GM19025 (cell line): ENCODE measurements around the gene BLCAP.

Experiments
- ATAC-seq: cut with Tn5 transposase; IDR thresholded peaks from one replicate; pipeline ENCODE4 v1.9.1; 2021; ENCODE audit warnings: mild to moderate bottlenecking, low read depth, moderate library complexity; ENCODE audit not compliant: unreplicated experiment

BLCAP gene

DNA sequence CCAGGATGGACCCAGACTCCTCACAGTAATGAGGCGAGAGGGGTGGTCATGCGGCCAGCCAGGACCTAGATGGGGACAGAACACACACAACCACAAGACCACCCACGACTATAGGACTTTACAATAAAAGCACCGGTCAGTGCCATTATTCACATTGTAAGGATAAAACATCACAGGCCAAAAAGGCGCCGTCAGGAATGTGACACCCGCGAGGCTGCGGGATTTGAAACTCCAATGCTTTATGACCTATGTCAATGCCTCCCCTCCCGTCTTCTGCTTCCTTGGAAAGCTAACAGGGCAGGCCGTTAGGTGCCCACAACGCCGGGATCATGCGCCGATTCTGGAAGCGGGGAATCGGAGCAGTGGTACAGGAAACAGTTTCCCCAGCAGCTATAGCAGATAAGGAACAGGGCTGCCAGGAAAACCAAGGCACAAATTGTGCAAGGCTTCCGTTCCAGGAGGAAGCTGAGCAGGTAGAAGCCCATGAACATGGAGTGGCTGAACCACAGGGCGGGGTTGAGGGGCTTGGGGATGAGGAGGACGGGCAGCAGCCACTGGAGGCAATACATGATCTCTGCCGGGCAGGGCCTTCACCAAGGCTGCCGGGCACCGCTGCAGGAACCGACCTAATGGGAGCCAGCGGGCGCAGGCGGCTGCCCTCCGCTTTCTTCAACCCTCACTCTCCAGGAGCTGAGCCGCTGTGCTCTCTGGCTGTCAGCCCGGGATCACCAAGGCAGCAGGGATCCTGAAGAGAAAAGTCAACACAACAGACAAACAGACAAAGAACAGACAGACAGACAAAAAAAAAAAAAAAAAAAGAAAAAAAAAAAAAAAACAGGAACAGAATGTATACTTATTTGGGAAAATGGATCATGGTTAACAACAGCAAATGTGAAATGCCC is 8.8 kb downstream of the BLCAP start:
- no peak for ATAC-seq

DNA sequence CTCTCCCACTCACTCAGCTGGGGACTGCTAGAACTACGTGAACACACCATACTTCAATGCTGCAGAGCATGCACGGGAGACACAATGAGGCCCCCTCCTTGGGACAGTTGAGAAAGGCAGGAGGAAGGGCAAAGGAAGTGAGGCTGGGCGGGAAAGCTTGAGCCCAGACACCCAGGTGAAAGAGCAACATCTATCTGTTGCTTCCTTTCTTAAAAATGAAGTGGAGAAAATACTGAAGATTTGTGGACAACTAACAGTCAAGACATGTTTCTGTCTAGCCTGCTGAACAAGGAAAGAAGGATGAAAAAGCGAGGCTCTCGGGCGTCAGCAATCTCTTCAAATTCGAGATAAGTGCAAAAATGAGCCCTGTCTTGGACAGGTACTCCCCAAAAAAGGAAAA is 9.6 kb downstream of the BLCAP start:
- no peak for ATAC-seq

DNA sequence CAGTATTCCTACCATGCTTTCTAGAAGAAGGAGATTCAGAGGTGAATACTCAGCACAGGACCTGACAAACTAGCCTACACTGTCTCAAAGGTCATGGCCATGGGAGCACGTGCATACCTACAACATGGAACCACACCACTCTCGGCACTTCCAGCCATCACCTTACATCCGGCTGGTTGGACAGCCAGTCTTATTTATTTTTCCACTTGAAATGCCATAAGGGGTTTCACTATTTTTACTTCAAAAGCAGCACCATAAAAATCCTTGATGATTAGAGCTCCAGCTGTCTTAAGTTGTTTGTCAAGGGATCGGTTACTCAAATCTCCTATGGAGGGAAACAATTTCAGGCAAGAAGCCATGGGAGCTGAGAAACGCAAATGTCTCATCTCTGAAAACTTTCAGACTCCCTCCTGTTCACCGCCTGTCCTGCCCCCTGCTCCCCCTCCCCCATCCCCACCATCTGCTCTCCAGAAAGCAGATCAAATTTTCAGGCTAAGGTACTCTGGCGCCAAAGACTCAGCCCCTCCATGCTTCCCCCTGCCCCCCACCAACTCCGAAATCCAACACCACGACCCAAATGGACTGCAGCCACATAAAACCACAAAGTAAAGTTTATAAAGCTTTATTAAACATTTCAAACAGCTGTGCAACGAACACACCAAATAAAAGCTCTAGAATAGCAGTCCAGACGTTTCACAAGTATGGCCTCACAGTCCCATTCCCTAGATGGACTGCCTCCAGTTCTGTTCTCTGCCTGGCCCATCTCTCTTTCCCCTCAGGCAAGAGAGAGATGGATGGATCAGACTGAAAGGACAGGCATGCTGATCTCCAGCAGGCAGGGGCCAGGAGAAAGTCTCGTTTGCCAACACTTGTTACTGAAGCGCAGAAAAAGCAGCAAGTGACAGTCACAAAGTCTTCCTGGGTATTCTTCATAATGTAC is 10.6 kb downstream of the BLCAP start:
- no peak for ATAC-seq

DNA sequence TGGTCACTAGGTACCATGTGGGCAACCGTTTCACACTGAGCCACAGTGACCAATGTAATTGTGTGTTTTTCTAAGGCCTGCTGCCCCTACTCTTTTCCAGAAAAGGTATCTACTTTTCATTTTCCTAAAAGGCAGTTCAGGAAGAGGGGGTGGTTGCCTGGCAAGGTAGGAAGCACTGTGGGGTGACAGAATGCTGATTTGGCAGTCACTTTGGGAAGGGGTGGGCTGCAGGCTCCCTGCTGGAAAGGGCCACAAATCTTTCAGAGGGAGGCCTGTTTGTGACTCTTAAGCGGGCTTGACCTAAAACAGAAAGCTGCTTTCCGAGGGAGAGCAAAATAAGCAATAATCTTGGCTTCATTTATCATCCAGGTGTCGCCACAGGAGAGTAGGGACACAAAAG is 11.8 kb downstream of the BLCAP start:
- no peak for ATAC-seq

DNA sequence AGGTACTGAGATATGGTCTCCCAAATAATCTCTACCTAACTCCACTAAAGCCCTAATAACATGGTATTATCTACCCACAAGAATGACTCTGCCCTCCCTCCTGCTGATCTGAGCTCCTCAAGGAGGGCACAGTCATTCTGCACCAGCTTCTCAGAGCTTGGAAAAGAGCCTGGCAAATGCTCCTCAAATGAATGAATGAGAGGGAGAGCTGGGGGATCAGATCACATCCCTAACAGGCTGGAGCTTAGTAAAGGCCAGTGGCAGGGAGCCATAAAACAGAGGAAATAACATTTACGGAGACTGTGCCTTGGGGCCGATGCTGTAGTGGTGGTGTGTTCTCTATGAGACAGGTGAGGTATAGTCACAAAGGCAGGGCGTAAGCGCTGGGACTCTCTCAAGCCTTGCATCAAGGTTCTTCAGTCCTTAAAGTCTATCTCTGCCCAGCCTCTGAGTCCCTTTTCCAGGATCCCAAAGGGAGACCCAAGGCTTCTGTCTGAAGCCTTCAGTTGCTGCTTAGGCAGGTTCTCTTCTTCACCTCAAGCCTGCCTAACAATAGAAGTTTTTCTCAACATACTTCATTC is 13.8 kb downstream of the BLCAP start:
- ATAC-seq: no peak

DNA sequence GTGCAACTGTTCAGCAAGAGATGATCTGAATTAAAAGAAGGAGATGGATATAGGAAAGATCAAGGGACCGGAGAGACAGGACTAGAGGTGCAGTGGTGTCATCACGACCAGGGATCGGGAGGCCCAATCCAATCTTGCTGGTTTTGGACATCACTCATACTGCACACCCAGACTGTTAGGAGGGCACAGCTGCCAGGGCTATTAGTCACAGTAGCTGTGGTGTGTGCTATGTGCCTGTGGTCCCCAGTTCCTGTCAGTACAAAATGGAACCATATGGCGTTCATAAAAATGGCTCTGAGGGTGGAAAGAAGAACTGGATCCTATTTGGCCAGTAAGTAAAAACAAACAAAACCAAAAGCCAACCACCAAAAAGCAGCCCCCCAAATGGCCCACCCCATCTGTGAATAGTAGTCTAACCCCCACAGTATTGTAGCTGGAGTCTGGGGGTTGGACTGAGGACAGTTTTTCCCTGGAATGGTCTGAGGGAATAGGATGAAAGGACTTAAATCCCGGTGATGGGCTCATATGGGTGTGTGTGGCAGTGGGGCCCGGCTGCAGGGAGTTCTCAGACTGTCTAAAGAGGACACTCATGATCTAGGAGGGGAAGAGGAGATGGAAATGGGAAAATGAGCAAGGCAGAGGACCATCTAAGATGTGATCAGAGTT is 15.9 kb downstream of the BLCAP start:
- ATAC-seq: no peak

DNA sequence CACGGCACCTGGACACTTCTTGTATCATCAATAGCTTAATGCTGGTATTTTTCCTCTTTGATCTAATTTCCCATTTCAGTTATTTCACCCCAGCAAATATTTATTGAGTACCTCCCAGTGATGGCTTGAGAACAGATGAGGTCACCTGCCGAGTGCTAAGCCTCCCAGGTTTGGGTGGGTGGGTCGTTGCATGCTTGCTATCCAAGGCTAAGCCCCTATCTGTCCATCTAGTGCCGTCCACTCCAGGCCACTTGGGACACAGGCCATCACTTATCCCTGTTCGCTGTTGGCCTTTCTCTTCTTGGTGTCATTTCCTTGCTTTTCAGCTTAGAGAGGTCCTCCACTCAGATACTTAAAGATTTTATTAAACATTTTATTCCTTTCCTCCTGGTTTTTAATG is 17.4 kb downstream of the BLCAP start:
- no peak for ATAC-seq

DNA sequence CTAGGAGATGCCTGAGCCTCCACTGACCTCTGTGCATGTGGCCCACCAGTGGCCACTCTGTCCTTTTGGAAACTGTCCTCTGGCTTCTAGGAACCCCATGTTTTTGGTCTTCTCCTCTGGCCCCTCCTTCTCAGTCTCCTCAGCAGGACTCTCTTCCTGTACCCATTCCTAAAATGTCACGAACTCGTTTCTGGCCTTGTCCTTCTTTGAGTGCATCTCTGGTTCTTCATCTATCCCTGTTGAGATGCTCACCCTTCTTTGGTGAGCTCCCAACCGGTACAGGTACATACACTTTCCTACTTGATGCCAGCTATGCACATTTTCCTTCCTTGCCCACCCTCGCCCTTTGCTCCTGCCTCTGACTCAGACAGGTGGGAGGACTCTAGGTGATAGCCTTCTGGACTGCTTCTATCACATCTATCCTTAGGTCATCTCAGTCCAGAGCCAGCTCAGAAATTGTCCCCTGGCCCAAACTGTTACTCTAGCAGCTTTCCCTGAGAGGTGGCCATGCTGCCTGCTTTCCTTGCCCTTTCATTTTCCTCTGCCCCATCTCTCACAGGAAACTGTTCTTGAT is 21.4 kb downstream of the BLCAP start:
- ATAC-seq: no peak

DNA sequence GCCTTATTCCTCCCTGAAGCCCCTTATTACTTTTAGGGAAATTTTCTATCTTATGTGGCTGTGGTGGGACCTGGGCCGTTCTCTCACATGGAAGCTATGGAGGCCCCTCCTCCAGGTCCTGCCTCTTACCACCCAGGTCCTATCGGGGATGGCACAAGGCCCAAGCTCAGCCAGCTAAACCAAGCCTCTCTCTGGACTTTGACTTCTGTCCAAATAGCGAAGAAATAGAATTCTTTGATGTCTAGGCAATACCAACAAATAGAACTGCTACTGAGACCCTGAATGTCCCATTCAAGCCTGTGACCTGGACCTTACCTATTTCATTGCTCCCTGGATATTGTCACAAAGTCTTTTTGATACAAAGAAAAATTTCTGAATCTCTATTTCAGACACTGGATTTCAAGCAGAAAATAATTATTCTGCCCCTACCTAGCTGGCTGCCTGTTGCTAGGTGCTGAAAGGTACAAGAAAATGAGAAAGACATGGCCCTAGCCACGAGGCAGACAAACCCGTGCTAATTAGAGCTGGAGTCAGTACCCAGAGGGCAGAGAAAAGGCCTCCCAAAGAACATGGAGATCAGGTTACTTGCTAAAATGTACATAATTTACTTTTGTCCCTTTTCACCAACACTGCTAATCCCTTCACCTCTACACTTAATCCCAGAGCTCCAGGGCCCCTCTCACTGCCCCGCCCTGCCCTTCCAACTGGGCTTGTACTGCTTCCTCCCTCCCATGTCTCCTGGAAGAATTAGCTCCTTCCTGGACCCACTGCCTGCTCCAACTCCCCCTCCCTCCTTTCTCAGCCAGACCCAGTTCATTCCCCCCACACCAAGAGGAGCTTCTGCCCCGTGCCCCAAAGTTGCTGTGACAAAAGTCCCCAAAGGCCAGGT is 22.2 kb downstream of the BLCAP start:
- no peak for ATAC-seq

DNA sequence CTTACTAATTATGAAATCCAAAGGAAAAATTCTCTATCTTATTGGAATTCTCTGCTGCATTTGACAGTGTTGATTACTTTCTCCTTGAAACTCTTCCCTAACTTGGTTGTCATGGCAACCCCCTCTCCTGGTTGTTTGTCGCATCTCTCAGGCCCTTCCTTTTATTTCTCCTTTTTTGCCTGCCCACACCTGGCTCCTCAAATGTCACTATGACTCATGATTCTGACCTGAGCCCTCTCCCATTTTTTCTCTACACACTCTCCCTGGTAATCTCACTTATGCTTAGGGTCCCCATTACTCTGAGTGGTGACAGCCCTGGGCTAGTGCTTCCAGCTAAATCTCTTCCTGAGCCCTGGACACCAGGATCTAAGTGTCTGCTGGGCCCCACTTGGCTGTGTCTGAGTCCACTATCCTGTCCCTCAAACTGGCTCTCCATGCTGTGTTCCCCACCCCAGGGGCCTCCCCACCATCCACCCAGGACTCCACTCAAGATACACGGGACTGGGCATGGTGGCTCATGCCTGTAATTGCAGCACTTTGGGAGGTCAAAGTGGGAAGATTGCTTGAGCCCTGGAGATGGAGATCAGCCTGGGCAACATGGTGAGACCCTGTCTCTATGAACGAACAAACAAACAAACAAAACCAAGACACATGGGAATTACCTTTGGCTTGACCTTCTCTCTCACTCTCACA is 23.1 kb downstream of the BLCAP start:
- ATAC-seq: no peak

DNA sequence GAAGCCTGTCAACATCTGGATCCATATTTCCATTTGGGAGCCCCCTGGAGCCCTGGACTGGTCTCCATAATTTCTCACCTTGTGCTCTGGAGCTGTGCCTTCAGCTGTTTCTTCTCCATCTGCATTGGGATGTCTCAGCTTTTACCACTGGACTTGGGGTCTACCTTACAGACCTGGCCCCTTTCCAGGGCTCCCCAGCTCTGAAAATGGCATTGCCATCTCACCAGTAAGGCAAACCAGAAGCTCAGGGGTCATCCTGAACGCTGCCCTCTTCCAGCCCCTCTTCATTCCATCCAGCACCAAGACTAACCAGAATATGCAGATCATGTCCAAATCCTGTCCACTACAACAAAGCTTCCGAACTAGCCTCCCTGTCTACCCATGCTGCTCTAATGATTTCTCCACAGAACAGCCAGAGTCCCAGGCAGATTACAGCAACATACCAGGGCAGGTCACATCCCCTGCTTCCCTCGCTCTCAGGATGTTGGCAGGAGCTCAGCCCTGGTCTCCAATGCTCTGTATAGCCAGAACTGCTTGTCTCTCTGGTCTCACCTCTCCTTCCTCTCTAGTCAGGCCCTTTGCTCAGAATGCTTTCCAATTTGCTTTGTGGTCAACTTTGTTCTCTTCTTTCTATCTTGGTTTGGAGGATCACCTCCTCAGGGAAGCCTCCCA is 24.3 kb downstream of the BLCAP start:
- ATAC-seq: no peak

DNA sequence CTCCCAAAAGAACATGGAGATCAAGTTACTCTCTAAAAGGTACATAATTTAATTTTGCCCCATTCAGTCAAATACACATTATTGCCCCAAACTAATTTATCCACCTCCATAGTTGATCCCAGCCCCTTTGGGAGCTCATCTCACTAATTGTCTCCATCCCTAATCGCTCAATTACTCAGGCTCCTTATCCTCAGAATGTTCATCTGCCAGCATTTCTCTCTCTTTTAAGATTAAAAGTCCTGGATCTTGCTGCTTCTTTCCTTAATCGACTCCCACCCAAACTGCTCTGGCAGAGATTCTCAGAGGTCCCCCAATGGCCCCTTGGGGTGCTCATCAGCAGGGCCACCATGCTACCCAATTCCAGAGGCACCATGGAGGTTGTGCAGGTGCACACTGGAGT is 25.0 kb downstream of the BLCAP start:
- no peak for ATAC-seq

DNA sequence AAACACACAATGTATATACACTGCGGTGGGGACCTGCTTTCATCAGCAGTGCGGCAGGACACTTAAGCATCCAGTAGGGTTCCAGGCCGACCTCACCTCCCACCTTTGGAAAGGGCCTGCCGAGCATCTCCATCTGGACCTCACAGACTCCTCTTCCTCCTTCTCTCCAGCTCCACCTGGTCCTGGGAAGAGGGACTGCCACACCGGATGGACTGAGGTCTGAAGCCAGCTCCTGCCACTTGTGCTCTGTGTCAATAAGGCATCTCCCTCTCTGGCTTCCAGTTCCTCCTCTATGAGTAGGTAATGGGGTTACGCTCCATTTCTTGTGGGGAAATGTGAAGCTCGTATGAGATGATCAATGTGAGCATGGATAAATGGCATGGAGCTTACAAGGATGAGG is 25.7 kb downstream of the BLCAP start:
- no peak for ATAC-seq

DNA sequence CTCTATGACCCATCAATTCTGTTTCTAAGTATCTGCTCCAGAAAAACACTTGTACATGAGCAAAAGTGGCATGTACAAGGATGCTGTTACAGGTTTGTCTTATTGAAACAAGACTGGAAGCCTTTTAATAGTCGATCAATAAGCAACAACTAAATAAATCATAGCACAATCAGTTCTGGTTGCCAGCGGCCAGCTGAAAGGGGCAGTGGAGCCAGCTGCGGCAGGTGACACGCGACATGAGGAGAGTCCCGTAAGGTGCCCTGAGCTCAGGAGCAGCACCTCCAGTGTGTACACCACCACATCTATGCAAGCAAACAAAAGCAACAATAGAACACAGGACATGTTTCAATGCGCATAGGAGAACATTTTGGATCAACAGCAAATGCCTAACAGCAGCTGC is 27.4 kb downstream of the BLCAP start:
- no peak for ATAC-seq

DNA sequence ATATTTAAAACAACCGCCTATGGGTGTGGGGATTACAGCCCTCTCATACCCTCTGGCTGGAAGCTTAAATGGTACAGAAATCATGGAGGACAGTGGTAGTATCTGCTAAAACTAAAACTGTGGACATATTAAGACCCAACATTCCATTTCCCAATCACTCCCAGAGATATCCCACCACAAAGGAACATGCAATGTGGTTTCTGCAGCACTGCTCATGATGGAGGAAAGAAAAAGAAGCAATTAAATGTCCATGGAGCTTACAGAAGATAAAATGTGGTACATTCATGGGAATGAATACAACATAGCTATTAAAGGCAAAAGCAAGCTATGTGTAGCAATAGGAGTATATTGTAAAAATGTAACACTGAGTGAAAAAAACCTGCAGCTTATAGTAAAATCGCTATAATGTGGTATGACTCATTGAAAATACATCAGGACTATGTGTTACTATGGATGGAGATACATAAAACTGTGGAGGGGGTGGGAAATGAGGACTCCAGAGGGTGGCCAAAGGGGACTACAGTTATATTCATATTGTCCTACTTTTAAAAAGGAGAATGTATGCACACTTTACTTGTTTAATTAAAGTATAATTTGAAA is 29.5 kb downstream of the BLCAP start:
- no peak for ATAC-seq

DNA sequence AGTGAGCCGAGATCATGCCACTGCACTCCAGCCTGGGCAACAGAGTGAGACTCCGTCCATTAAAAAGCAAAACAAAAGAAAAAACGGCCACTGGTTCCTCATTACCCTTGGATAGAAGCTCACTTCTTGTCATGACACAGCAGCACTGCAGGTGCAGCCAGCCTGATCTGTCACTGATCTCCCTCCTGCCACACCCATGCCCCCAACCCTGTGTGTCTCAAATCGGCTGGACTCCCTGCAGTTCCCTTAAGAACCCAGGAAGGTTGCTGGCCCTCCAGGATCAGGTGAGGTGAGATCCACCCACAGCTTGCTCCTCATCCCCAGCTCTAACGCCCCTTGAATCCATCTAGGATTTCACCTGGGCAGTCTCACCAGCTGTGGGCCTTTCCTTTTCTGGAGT is 32.9 kb downstream of the BLCAP start:
- ATAC-seq: no peak

DNA sequence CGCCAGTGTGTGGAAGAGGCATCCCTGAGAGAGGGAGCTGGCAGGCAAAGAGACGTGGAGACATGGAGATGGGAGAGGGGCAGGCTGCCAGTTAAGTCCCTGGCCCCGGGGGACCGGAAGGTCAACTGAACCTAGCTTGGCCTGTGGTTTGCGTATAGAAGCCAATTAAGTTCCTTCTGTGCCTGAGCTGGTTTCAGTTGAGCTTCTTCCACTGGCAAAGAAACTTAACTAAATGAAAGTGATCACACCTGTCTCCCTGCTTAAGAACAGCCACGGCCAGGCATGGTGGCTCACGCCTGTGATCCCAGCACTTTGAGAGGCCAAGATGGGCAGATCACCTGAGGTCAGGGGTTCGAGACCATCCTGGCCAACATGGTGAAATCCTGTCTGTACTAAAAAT is 33.4 kb downstream of the BLCAP start:
- no peak for ATAC-seq

DNA sequence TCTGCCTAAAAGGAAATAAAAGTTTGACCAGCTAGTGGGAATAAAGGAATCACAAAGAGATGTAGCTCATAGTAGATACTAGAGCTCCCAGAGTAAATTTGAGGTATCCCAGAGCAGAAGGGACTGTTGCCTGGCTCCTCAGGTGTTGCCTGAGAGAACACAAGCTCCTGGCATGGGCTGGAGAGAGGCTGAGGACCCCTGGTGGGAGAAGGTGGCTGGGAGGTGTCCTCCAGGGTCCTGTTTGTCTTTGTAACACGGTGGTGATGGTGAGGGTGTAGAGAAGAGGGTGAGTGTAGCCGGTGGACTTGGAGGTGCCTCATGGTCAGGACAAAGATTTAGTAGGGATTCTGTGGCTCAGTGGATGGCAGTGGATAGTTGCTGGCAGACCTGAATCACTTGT is 34.7 kb downstream of the BLCAP start:
- ATAC-seq: no peak
